Pancreas (tissue), 10 donors: ENCODE data around the gene SHANK3. TPM values are rescaled to one million over a fixed set of nuclear protein-coding genes. Genes with fewer than 3 reads are reported as not detected.

Experiments
- ATAC-seq, 4 donors: fragments of 200-7000 bp; cut with Tn5 transposase; one replicate each; pipeline versions ENCODE4 v1.8.0 to v1.9.1; 2020; ENCODE audit warnings: mild to moderate bottlenecking in 4 of 4, moderate library complexity in 4 of 4
- DNase-seq, 6 donors: peaks; one replicate each; pipeline ENCODE4 v3.0.0-alpha.2; 2020
- FAIRE-seq: peaks from 2 replicates; lab custom pipeline; 2012; peaks lifted over from hg19 to GRCh38; lab: Jason Lieb, UNC
- H3K27ac ChIP-seq, 4 donors: fragments of 200-600 bp; sonication (generic); 1 replicate in 3 of 4; 2 replicates in 1 of 4; pipeline versions ENCODE4 v1.5.0 to v1.8.0; 2020
- H3K27me3 ChIP-seq, 4 donors: fragments of 200-600 bp; one replicate each; pipeline ENCODE4 v1.8.0; 2021
- H3K36me3 ChIP-seq, 3 donors: fragments of 200-600 bp; sonication (generic) in 1 of 3; one replicate each; pipeline versions ENCODE4 v1.5.0 to v1.8.0; 2020 to 2021
- H3K4me1 ChIP-seq, 3 donors: fragments of 200-600 bp; one replicate each; pipeline ENCODE4 v1.8.0; 2021
- H3K4me3 ChIP-seq, 4 donors: fragments of 200-600 bp; sonication (generic) in 2 of 4; one replicate each; pipeline versions ENCODE4 v1.5.0 to v1.8.0; 2020 to 2021
- H3K9me3 ChIP-seq, 4 donors: fragments of 200-600 bp; one replicate each; pipeline ENCODE4 v1.8.0; 2021
- WGBS, 2 donors: extraction: QIAGEN DNeasy Blood & Tissue Kit; methylation state at CpG; one replicate each; pipeline ENCODE4 v1.1.7; 2013; 5-methylcytosine and 5-hydroxymethylcytosine counted together
- intact Hi-C, 3 donors: fragments of 100-400 bp; cut with DNase I; formaldehyde crosslinking; loops; one replicate each; pipeline versions ENCODE4 v1.11.1 to v1.14.2; 2022
- polyA plus RNA-seq, 2 donors: library from polyadenylated mRNA; stranded (reverse); fragments of 200-250 nt; gene quantifications; one replicate each; pipeline ENCODE4 v1.2.3, GENCODE V29; 2013
- total RNA-seq, 6 donors: library from RNA; stranded (reverse); fragmentation: NEBNext Ultra II Directional in 4 of 6; extraction: Animal tissue kit (Norgen Biotek cat#: 25700) in 4 of 6; gene quantifications; one replicate each; pipeline versions ENCODE4 v1.2.1 to v1.2.4, GENCODE V29; 2021 to 2023
- TF ChIP-seq, protein P1 (sequence below), 4 donors: fragments of 200-600 bp; sonication (generic) in 3 of 4; IDR thresholded peaks; one replicate each; pipeline versions ENCODE4 v1.5.0 to v1.8.0; 2021; ENCODE audit warnings: antibody characterized with exemption in 4 of 4
- donor health status: healthy with polysubstance abuse.
- donor health status: DM: no; HTN: no; CAD: no; lungs with moderate emphysema.
- donor health status: DM: no; HTN: no; CAD: no.
- donor health status: control.
- donor health status: control.
- donor health status: Bipolar disorder and iron deficiency.
- donor health status: DM: yes; HTN: yes; CAD: no.
- donor health status: DM: no; HTN: no; CAD: no.
- donor health status: DM: no; HTN: no; CAD: no.
- donor health status: DM: yes; HTN: yes; CAD: no.

Gene SHANK3
- total and polyA plus RNA-seq, 8 donors = 2.7 to 18.9 (median 4.4) TPM

- H3K27ac ChIP-seq = no peak overlapping the region
- intact Hi-C loops = no loop called here
- H3K4me1 ChIP-seq = peaks cover 0 to 4% (median 0%) of the 10 kb centered on the region in 3 donors
- WGBS, 2 donors = 73 to 86% methylated on average over 10 of the region's 10 CpGs
- TF ChIP-seq, protein P1, sequence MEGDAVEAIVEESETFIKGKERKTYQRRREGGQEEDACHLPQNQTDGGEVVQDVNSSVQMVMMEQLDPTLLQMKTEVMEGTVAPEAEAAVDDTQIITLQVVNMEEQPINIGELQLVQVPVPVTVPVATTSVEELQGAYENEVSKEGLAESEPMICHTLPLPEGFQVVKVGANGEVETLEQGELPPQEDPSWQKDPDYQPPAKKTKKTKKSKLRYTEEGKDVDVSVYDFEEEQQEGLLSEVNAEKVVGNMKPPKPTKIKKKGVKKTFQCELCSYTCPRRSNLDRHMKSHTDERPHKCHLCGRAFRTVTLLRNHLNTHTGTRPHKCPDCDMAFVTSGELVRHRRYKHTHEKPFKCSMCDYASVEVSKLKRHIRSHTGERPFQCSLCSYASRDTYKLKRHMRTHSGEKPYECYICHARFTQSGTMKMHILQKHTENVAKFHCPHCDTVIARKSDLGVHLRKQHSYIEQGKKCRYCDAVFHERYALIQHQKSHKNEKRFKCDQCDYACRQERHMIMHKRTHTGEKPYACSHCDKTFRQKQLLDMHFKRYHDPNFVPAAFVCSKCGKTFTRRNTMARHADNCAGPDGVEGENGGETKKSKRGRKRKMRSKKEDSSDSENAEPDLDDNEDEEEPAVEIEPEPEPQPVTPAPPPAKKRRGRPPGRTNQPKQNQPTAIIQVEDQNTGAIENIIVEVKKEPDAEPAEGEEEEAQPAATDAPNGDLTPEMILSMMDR (IDR thresholded peaks at IDR 0.05) = no peak
- H3K36me3 ChIP-seq = no peaks in the 10 kb centered on the region
- FAIRE-seq (no peak), DNase-seq (peak in 1 of 6 donors; percentile 21), ATAC-seq (no peak)
- no peaks in the 10 kb centered on the region for H3K9me3 ChIP-seq
- H3K27me3 ChIP-seq = peaks cover 0 to 4% (median 0%) of the 10 kb centered on the region in 4 donors
- no peak overlapping the region for H3K4me3 ChIP-seq
Measured at GRCh38 chr22:50717709-50718351, 45.2 kb downstream of the SHANK3 start.

- WGBS, 2 donors = 78 to 89% methylated on average over 10 of the region's 10 CpGs
- FAIRE-seq = no peak
- H3K4me1 ChIP-seq = no peaks in the 10 kb centered on the region
Measured at GRCh38 chr22:50718352-50718709, 45.7 kb downstream of the SHANK3 start.

DNA sequence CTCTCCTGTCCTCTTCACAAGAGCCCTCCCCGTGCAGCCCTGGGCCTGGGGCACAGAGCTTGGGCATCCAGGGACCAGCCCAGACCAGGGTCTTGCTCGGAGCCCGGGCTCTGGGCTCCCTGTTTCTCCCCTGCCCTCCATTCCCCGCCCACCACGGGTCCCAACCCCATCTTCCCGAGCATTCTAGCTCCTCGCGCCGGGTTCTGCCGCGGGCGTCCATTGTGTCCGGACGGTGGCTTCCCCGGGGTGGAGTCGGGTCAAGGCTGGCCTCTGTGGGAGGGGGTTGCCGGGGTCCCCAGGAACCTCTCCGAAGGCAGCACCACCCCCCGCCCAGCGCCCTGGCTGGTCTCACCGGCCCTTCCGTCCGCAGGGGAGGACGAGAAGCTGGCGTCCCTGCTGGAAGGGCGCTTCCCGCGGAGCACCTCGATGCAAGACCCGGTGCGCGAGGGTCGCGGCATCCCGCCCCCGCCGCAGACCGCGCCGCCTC, 47.2 kb downstream of the SHANK3 start:
- TF ChIP-seq, protein P1 (IDR thresholded peaks at IDR 0.05) = no peak
- H3K36me3 ChIP-seq = no peaks in the 10 kb centered on the region
- ATAC-seq (no peak), DNase-seq (no peak), FAIRE-seq (no peak)
- 22 to 24% methylated on average over 39 to 40 of the region's 40 CpGs for WGBS, 2 donors
- no peaks in the 10 kb centered on the region for H3K4me1 ChIP-seq
- H3K27ac ChIP-seq = no peak overlapping the region
- no peak overlapping the region for H3K4me3 ChIP-seq
- H3K27me3 ChIP-seq = peaks cover 0 to 4% (median 0%) of the 10 kb centered on the region in 4 donors
- intact Hi-C loops = no loop called here
- H3K9me3 ChIP-seq = no peaks in the 10 kb centered on the region

More at GRCh38 chr22:50718352-50718709, 45.7 kb downstream of the SHANK3 start:
- Histone ChIP-seq H3K9me3 (no peaks in the 10 kb centered on the region), H3K36me3 (no peaks in the 10 kb centered on the region), H3K27ac (no peak overlapping the region), H3K4me3 (no peak overlapping the region), H3K27me3 (peaks cover 0 to 4% (median 0%) of the 10 kb centered on the region in 4 donors)
- ATAC-seq = no peak
- DNase-seq = peak in 1 of 6 donors; percentile 8
- TF ChIP-seq, protein P1 (IDR thresholded peaks at IDR 0.05) = no peak
- intact Hi-C loops = no loop called here

GRCh38 chr22:50720301-50721256, 48.0 kb downstream of the SHANK3 start:
- Histone ChIP-seq H3K9me3 (no peaks in the 10 kb centered on the region), H3K4me3 (no peak overlapping the region), H3K4me1 (no peaks in the 10 kb centered on the region), H3K36me3 (no peaks in the 10 kb centered on the region), H3K27ac (no peak overlapping the region), H3K27me3 (peaks cover 0 to 4% (median 0%) of the 10 kb centered on the region in 4 donors)
- FAIRE-seq (no peak), ATAC-seq (peak in 1 of 4 donors; percentile 24), DNase-seq (peak in 1 of 6 donors; percentile 49)
- TF ChIP-seq, protein P1 (IDR thresholded peaks at IDR 0.05) = no peak
- intact Hi-C loops = no loop called here
- 16 to 17% methylated on average over 96 to 132 of the region's 132 CpGs for WGBS, 2 donors
